GM18861 (cell line): ENCODE data around the gene FANCD2.
"Not testable (repeated sequence)": the region's sequence is repeated elsewhere in the genome, so short reads cannot be mapped to it uniquely, and the experiment has no call there.

Experiments
- ATAC-seq: cut with Tn5 transposase; IDR thresholded peaks from one replicate; pipeline ENCODE4 v1.9.1; 2021; ENCODE audit not compliant: unreplicated experiment

FANCD2 gene

GRCh38 chr3:10012106-10012505 is 14.1 kb upstream of the FANCD2 start:
- no peak for ATAC-seq

- no peak for ATAC-seq
Measured at GRCh38 chr3:10015461-10015904, 10.8 kb upstream of the FANCD2 start.

- no peak for ATAC-seq
Measured at GRCh38 chr3:10017636-10018292, 8.5 kb upstream of the FANCD2 start.

GRCh38 chr3:10018806-10019205 is 7.4 kb upstream of the FANCD2 start:
- not testable (repeated sequence) for ATAC-seq

GRCh38 chr3:10019326-10019725 is 6.9 kb upstream of the FANCD2 start:
- no peak for ATAC-seq

GRCh38 chr3:10021856-10022775 is 4.1 kb upstream of the FANCD2 start:
- ATAC-seq, result no peak

GRCh38 chr3:10023587-10024310 is 2.5 kb upstream of the FANCD2 start:
- ATAC-seq, result no peak

- no peak for ATAC-seq
Measured at GRCh38 chr3:10025205-10026083, 793 bp upstream of the FANCD2 start.

- no peak for ATAC-seq
Measured at GRCh38 chr3:10041034-10041433, 14.8 kb downstream of the FANCD2 start.

GRCh38 chr3:10047876-10048275 is 21.6 kb downstream of the FANCD2 start:
- ATAC-seq, result no peak

GRCh38 chr3:10053054-10053453 is 26.8 kb downstream of the FANCD2 start:
- not testable (repeated sequence) for ATAC-seq

GRCh38 chr3:10055097-10055496 is 28.9 kb downstream of the FANCD2 start:
- no peak for ATAC-seq

GRCh38 chr3:10070077-10070476 is 43.8 kb downstream of the FANCD2 start:
- not testable (repeated sequence) for ATAC-seq

GRCh38 chr3:10074666-10075065 is 48.4 kb downstream of the FANCD2 start:
- no peak for ATAC-seq

- ATAC-seq, result no peak
Measured at GRCh38 chr3:10081871-10082270, 55.6 kb downstream of the FANCD2 start.

GRCh38 chr3:10085738-10086137 is 59.5 kb downstream of the FANCD2 start:
- no peak for ATAC-seq

- ATAC-seq, result no peak
Measured at GRCh38 chr3:10088256-10088655, 62.0 kb downstream of the FANCD2 start.

- ATAC-seq, result no peak
Measured at GRCh38 chr3:10090179-10090578, 63.9 kb downstream of the FANCD2 start.

- not testable (repeated sequence) for ATAC-seq
Measured at GRCh38 chr3:10090774-10091173, 64.5 kb downstream of the FANCD2 start.

- not testable (repeated sequence) for ATAC-seq
Measured at GRCh38 chr3:10091387-10091786, 65.2 kb downstream of the FANCD2 start.
